GM23338 (cell line): Measurements from ENCODE around the gene NEO1. TPM values are rescaled to one million over a fixed set of nuclear protein-coding genes. Genes with fewer than 3 reads are reported as not detected.
A peak's percentile ranks its signal among the peaks of the same experiment; 100 is the strongest.

Experiments
- ATAC-seq: fragments of 200-7000 bp; cut with Tn5 transposase; 3 replicates; pipeline ENCODE4 v1.9.1; 2020
- DNase-seq: peaks from one replicate; pipeline ENCODE4 v3.0.0-alpha.2; 2015; ENCODE audit warnings: low spot score
- H2AFZ ChIP-seq: fragments of 200-600 bp; sonication (generic); 2 replicates; pipeline ENCODE4 v1.8.0; 2016; ENCODE audit warnings: antibody characterized with exemption, mild to moderate bottlenecking, moderate library complexity
- H3F3A ChIP-seq: fragments of 200-600 bp; sonication (generic); replicated peaks from 2 replicates; pipeline ENCODE4 v1.8.0; 2017; ENCODE audit warnings: antibody characterized with exemption, mixed run types, low read depth
- H3K27ac ChIP-seq: fragments of 200-600 bp; sonication (generic); 2 replicates; pipeline ENCODE4 v1.6.1; 2016; ENCODE audit warnings: low read depth
- H3K27me3 ChIP-seq: fragments of 200-600 bp; sonication (generic); 2 replicates; pipeline ENCODE4 v1.8.0; 2016; ENCODE audit warnings: mild to moderate bottlenecking, mixed run types, moderate library complexity; ENCODE audit not compliant: insufficient read depth
- H3K36me3 ChIP-seq: fragments of 200-600 bp; sonication (generic); 2 replicates; pipeline ENCODE4 v1.8.0; 2016; ENCODE audit warnings: mild to moderate bottlenecking; ENCODE audit not compliant: insufficient read depth
- H3K4me1 ChIP-seq: fragments of 200-600 bp; sonication (generic); 2 replicates; pipeline ENCODE4 v1.8.0; 2016; ENCODE audit warnings: mild to moderate bottlenecking, moderate library complexity; ENCODE audit not compliant: insufficient read depth
- H3K4me2 ChIP-seq: fragments of 200-600 bp; sonication (generic); 2 replicates; pipeline ENCODE4 v1.7.1; 2017; ENCODE audit warnings: mixed run types
- H3K4me3 ChIP-seq: fragments of 200-600 bp; sonication (generic); 2 replicates; pipeline ENCODE4 v1.6.1; 2016; ENCODE audit warnings: mixed run types
- H3K79me2 ChIP-seq: fragments of 200-600 bp; sonication (generic); replicated peaks from 2 replicates; pipeline ENCODE4 v1.8.0; 2017; ENCODE audit warnings: mild to moderate bottlenecking; ENCODE audit not compliant: insufficient read depth
- H3K9me2 ChIP-seq: fragments of 200-600 bp; sonication (generic); 2 replicates; pipeline ENCODE4 v1.8.0; 2017; ENCODE audit not compliant: insufficient read depth
- H4K20me1 ChIP-seq: fragments of 200-600 bp; sonication (generic); replicated peaks from 2 replicates; pipeline ENCODE4 v1.8.0; 2017; ENCODE audit warnings: mild to moderate bottlenecking; ENCODE audit not compliant: insufficient read depth
- H3K27ac Mint-ChIP-seq: 2 replicates; pipeline ENCODE4 v1.8.0; 2020; ENCODE audit warnings: inconsistent platforms, mild to moderate bottlenecking, moderate library complexity, mixed read lengths
- H3K27me3 Mint-ChIP-seq: 3 replicates; pipeline ENCODE4 v1.8.0; 2022; ENCODE audit warnings: low read depth, mild to moderate bottlenecking, moderate library complexity, mixed read lengths, inconsistent platforms; ENCODE audit not compliant: insufficient read depth, poor library complexity
- H3K36me3 Mint-ChIP-seq: 3 replicates; pipeline ENCODE4 v1.8.0; 2021; ENCODE audit warnings: low read depth, mild to moderate bottlenecking, inconsistent platforms, moderate library complexity, mixed read lengths
- H3K4me1 Mint-ChIP-seq: 3 replicates; pipeline ENCODE4 v1.8.0; 2020; ENCODE audit warnings: mild to moderate bottlenecking, inconsistent platforms, mixed read lengths
- H3K4me3 Mint-ChIP-seq: 3 replicates; pipeline ENCODE4 v1.8.0; 2021; ENCODE audit warnings: moderate library complexity, mild to moderate bottlenecking, inconsistent platforms, mixed read lengths
- H3K9me3 Mint-ChIP-seq: 3 replicates; pipeline ENCODE4 v1.8.0; 2020; ENCODE audit warnings: moderate library complexity, mild to moderate bottlenecking, inconsistent platforms, mixed read lengths
- CTCF ChIP-seq, 2 experiments: fragments of 200-600 bp in 1 of 2; sonication (generic) in 1 of 2; conservative IDR thresholded peaks; 2 replicates each; pipeline versions ENCODE4 v1.5.1 to v1.6.1; 2016 to 2017; ENCODE audit warnings: antibody characterized with exemption in 2 of 2, low read depth in 2 of 2, mild to moderate bottlenecking in 2 of 2, moderate library complexity in 1 of 2
- POLR2AphosphoS5 ChIP-seq: IDR thresholded peaks from 2 replicates; pipeline ENCODE4 v1.6.1; 2016; ENCODE audit warnings: antibody characterized with exemption, low read depth
- STAT1 ChIP-seq: IDR thresholded peaks from one replicate; pipeline ENCODE4 v1.6.1; 2016; ENCODE audit warnings: antibody characterized with exemption; ENCODE audit not compliant: unreplicated experiment
- ZNF114 ChIP-seq: fragments of 250-450 bp; sonication (Bioruptor Pico); IDR thresholded peaks from 2 replicates; pipeline ENCODE4 v1.5.0; 2020; ENCODE audit warnings: mild to moderate bottlenecking, moderate library complexity
- ZNF331 ChIP-seq: fragments of 250-450 bp; sonication (Bioruptor Pico); IDR thresholded peaks from 2 replicates; pipeline ENCODE4 v1.5.0; 2020; ENCODE audit warnings: low read depth, mild to moderate bottlenecking, moderate library complexity
- polyA plus RNA-seq: library from polyadenylated mRNA; unstranded; fragments of >200 nt; fragmentation: Nextera tagmentation; extraction: Ambion mirVana; gene quantifications from 2 replicates; pipeline ENCODE4 v1.2.1, GENCODE V29; 2016
- total RNA-seq: library from RNA; depleted of rRNA; stranded (reverse); fragments of >200 nt; shearing (Covaris generic); gene quantifications from 2 replicates; pipeline ENCODE4 v1.2.3, GENCODE V29; 2014
- TF ChIP-seq, protein P1 (sequence below): IDR thresholded peaks from 2 replicates; pipeline ENCODE4 v1.6.1; 2016; ENCODE audit warnings: antibody characterized with exemption
- TF ChIP-seq, protein P2 (sequence below): fragments of 250-450 bp; sonication (Bioruptor Pico); IDR thresholded peaks from 2 replicates; pipeline ENCODE4 v1.5.0; 2020; ENCODE audit warnings: mild to moderate bottlenecking, moderate library complexity

NEO1 gene
- total and polyA plus RNA-seq, 2 experiments from 2014 or later: 8.4 to 45.8 TPM

GRCh38 chr15:73052653-73053397, 562 bp downstream of the NEO1 start:
- Histone ChIP-seq H3K36me3 (no peaks in the 10 kb centered on the region), H4K20me1 (peaks cover 9% of the 10 kb centered on the region; the same call in 1 of the 2 replicates), H3F3A (no peaks in the 10 kb centered on the region), H3K27ac (peak overlapping the region; percentile 80), H3K4me1 (peaks cover 23% of the 10 kb centered on the region), H2AFZ (peak overlapping the region; percentile 66; the same call in 1 of the 2 replicates), H3K9me2 (no peaks in the 10 kb centered on the region), H3K27me3 (peaks cover 6% of the 10 kb centered on the region; the same call in 1 of the 2 replicates), H3K4me2 (peak overlapping the region; percentile 75), H3K79me2 (peaks cover 46% of the 10 kb centered on the region), H3K4me3 (peak overlapping the region; percentile 73)
- H3K4me1 Mint-ChIP-seq: peaks cover 21% of the 10 kb centered on the region
- H3K9me3 Mint-ChIP-seq: no peaks in the 10 kb centered on the region
- DNase-seq (peak; percentile 82), ATAC-seq (peak; percentile 53)
- H3K36me3 Mint-ChIP-seq: no peaks in the 10 kb centered on the region
- no peak for TF ChIP-seq ZNF114 (CRISPR knock-in tag)
- TF ChIP-seq, protein P1, sequence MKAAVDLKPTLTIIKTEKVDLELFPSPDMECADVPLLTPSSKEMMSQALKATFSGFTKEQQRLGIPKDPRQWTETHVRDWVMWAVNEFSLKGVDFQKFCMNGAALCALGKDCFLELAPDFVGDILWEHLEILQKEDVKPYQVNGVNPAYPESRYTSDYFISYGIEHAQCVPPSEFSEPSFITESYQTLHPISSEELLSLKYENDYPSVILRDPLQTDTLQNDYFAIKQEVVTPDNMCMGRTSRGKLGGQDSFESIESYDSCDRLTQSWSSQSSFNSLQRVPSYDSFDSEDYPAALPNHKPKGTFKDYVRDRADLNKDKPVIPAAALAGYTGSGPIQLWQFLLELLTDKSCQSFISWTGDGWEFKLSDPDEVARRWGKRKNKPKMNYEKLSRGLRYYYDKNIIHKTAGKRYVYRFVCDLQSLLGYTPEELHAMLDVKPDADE: no peak
- no peak for TF ChIP-seq ZNF331 (CRISPR knock-in tag)
- TF ChIP-seq STAT1: no peak
- no peak; the same call in 1 of the 2 replicates for TF ChIP-seq POLR2AphosphoS5
- peak; percentile 16 to 30; a peak in 3 of 4 replicates for TF ChIP-seq CTCF (conservative IDR thresholded peaks at IDR 0.05; ENCODE audit: low read depth in 2 of 2)
- H3K4me3 Mint-ChIP-seq: peak overlapping the region; percentile 97
- peak overlapping the region; percentile 92 for H3K27ac Mint-ChIP-seq
- H3K27me3 Mint-ChIP-seq: peaks cover 3% of the 10 kb centered on the region

DNA sequence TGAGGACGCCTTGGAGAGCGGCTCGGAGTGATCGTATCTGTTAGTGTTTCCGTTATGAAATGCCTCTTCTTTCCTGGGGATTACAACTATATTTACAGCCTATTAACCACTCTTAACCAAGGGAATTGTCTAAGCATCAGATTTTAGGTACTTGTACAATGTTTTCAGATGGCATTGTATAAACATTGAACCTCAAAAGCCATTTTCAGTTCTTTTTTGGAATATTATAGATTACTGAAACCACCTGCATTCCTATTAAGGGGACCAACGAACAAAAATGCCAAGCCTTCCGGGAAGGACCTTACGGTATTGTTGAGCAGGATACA, 1.1 kb downstream of the NEO1 start:
- H3K36me3 Mint-ChIP-seq: no peaks in the 10 kb centered on the region
- peaks cover 12% of the 10 kb centered on the region; the same call in 1 of the 2 replicates for H4K20me1 ChIP-seq
- peak; percentile 33 for DNase-seq
- peaks cover 3% of the 10 kb centered on the region for H3K27me3 Mint-ChIP-seq
- H3K79me2 ChIP-seq: peaks cover 51% of the 10 kb centered on the region
- no peaks in the 10 kb centered on the region for H3K9me2 ChIP-seq
- H3K4me3 ChIP-seq: peak overlapping the region; percentile 73
- peak overlapping the region; percentile 75 for H3K4me2 ChIP-seq
- H3K4me1 Mint-ChIP-seq: peaks cover 21% of the 10 kb centered on the region
- H3K36me3 ChIP-seq: no peaks in the 10 kb centered on the region
- H3K27me3 ChIP-seq: peaks cover 6% of the 10 kb centered on the region; the same call in 1 of the 2 replicates
- H3K4me1 ChIP-seq: peaks cover 25% of the 10 kb centered on the region
- H3K27ac ChIP-seq: peak overlapping the region; percentile 80; the same call in 1 of the 2 replicates
- ATAC-seq: no peak
- H3K27ac Mint-ChIP-seq: peak overlapping the region; percentile 92; the same call in 1 of the 2 replicates
- H3F3A ChIP-seq: no peaks in the 10 kb centered on the region
- peak overlapping the region; percentile 97 for H3K4me3 Mint-ChIP-seq
- H3K9me3 Mint-ChIP-seq: no peaks in the 10 kb centered on the region
- no peak overlapping the region for H2AFZ ChIP-seq
- no peak for TF ChIP-seq CTCF (conservative IDR thresholded peaks at IDR 0.05; ENCODE audit: low read depth in 2 of 2)
- TF ChIP-seq, protein P1: no peak
- TF ChIP-seq, protein P2, sequence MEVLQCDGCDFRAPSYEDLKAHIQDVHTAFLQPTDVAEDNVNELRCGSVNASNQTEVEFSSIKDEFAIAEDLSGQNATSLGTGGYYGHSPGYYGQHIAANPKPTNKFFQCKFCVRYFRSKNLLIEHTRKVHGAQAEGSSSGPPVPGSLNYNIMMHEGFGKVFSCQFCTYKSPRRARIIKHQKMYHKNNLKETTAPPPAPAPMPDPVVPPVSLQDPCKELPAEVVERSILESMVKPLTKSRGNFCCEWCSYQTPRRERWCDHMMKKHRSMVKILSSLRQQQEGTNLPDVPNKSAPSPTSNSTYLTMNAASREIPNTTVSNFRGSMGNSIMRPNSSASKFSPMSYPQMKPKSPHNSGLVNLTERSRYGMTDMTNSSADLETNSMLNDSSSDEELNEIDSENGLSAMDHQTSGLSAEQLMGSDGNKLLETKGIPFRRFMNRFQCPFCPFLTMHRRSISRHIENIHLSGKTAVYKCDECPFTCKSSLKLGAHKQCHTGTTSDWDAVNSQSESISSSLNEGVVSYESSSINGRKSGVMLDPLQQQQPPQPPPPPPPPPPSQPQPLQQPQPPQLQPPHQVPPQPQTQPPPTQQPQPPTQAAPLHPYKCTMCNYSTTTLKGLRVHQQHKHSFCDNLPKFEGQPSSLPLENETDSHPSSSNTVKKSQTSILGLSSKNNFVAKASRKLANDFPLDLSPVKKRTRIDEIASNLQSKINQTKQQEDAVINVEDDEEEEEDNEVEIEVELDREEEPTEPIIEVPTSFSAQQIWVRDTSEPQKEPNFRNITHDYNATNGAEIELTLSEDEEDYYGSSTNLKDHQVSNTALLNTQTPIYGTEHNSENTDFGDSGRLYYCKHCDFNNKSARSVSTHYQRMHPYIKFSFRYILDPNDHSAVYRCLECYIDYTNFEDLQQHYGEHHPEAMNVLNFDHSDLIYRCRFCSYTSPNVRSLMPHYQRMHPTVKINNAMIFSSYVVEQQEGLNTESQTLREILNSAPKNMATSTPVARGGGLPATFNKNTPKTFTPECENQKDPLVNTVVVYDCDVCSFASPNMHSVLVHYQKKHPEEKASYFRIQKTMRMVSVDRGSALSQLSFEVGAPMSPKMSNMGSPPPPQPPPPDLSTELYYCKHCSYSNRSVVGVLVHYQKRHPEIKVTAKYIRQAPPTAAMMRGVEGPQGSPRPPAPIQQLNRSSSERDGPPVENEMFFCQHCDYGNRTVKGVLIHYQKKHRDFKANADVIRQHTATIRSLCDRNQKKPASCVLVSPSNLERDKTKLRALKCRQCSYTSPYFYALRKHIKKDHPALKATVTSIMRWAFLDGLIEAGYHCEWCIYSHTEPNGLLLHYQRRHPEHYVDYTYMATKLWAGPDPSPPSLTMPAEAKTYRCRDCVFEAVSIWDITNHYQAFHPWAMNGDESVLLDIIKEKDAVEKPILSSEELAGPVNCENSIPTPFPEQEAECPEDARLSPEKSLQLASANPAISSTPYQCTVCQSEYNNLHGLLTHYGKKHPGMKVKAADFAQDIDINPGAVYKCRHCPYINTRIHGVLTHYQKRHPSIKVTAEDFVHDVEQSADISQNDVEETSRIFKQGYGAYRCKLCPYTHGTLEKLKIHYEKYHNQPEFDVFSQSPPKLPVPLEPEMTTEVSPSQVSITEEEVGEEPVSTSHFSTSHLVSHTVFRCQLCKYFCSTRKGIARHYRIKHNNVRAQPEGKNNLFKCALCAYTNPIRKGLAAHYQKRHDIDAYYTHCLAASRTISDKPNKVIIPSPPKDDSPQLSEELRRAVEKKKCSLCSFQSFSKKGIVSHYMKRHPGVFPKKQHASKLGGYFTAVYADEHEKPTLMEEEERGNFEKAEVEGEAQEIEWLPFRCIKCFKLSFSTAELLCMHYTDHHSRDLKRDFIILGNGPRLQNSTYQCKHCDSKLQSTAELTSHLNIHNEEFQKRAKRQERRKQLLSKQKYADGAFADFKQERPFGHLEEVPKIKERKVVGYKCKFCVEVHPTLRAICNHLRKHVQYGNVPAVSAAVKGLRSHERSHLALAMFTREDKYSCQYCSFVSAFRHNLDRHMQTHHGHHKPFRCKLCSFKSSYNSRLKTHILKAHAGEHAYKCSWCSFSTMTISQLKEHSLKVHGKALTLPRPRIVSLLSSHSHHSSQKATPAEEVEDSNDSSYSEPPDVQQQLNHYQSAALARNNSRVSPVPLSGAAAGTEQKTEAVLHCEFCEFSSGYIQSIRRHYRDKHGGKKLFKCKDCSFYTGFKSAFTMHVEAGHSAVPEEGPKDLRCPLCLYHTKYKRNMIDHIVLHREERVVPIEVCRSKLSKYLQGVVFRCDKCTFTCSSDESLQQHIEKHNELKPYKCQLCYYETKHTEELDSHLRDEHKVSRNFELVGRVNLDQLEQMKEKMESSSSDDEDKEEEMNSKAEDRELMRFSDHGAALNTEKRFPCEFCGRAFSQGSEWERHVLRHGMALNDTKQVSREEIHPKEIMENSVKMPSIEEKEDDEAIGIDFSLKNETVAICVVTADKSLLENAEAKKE (CRISPR knock-in tag): no peak
